Measurements from ENCODE around the gene POLR1G. TPM values are rescaled to one million over a fixed set of nuclear protein-coding genes. Genes with fewer than 3 reads are reported as not detected.
A peak's percentile ranks its signal among the peaks of the same experiment; 100 is the strongest.

Gene POLR1G
- total RNA-seq, 2 experiments from 2014 or later = 10.8 to 16.3 TPM

DNA sequence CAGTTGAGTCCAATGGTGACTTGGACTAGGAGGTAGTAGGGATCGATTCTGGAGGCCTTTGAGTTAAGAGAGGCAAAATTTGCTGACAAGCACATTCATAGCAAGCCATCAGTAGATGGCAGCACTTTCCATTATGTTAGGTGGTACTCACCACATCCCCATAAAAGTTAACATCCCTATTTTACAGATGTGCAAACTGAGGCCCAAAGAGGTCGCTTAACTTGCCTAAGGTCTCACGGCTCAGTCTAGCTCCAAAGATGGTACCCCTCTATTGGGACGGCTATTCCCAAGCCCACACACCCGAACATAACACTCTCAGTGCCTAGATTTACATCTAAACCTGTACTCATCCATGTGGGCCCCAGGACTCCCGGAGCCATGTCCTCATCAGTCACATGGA lies 39.9 kb downstream of the POLR1G start:
- H3K4me3 ChIP-seq (ENCODE audit: low read depth, low read length, poor library complexity, severe bottlenecking) = no peak overlapping the region
- no TSS peak for BruUV-seq (replicated peaks)
- peaks cover 49% of the 10 kb centered on the region for H3K4me1 ChIP-seq (ENCODE audit: insufficient read depth, low read length, poor library complexity, severe bottlenecking)
- TF ChIP-seq, protein P1, sequence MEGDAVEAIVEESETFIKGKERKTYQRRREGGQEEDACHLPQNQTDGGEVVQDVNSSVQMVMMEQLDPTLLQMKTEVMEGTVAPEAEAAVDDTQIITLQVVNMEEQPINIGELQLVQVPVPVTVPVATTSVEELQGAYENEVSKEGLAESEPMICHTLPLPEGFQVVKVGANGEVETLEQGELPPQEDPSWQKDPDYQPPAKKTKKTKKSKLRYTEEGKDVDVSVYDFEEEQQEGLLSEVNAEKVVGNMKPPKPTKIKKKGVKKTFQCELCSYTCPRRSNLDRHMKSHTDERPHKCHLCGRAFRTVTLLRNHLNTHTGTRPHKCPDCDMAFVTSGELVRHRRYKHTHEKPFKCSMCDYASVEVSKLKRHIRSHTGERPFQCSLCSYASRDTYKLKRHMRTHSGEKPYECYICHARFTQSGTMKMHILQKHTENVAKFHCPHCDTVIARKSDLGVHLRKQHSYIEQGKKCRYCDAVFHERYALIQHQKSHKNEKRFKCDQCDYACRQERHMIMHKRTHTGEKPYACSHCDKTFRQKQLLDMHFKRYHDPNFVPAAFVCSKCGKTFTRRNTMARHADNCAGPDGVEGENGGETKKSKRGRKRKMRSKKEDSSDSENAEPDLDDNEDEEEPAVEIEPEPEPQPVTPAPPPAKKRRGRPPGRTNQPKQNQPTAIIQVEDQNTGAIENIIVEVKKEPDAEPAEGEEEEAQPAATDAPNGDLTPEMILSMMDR (conservative IDR thresholded peaks at IDR 0.05; ENCODE audit: low read length) = peak; percentile 79
- no peak for TF ChIP-seq EZH2phosphoT487 (IDR thresholded peaks at IDR 0.05; ENCODE audit: borderline replicate concordance, low read depth, low read length)
- no peaks in the 10 kb centered on the region for H3K9me2 ChIP-seq (ENCODE audit: insufficient read depth, low read length)
- CTCF ChIA-PET (ENCODE audit: unreplicated experiment) = no interaction called here
- POLR2A ChIA-PET = no interaction called here
- no peak overlapping the region for H2AFZ ChIP-seq (ENCODE audit: low read length)
- no peaks in the 10 kb centered on the region for H4K20me1 ChIP-seq (ENCODE audit: insufficient read depth, low read length)
- no peaks in the 10 kb centered on the region for H3K9me3 ChIP-seq (ENCODE audit: low read length)
- peak; percentile 73 for DNase-seq (ENCODE audit: low spot score)
- H3K4me2 ChIP-seq (ENCODE audit: low read length) = no peak overlapping the region
- H3K36me3 ChIP-seq (ENCODE audit: insufficient read depth, low read length) = no peaks in the 10 kb centered on the region
- intact Hi-C loops (cut with micrococcal nuclease; ENCODE audit: unreplicated experiment) = loop anchor here (1.0 kb wide), 1 partner anchor 32 kb away; no protein-coding TSS in a partner anchor
- no peak overlapping the region for H3K27ac ChIP-seq (ENCODE audit: low read depth, low read length, poor library complexity, severe bottlenecking)
- H3K79me2 ChIP-seq (ENCODE audit: insufficient read depth, low read depth, low read length) = no peaks in the 10 kb centered on the region

DNA sequence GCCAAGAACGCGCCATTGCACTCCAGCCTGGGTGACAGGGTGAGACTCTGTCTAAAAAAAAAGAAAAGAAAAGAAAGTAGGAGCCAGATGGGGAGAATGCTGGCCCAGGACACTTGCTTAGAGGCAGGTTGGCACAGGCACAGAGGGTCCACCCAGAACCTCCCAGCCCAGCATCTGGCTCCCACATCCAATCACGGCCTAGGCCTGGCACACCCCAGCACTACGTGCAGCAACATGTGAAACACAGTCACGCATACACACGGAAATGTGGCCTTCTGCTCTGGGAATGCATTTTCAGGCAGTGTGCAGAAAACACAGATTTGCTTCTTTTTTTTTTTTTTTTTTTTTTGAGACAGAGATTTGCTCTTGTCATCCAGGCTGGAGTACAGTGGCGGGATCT lies 40.5 kb downstream of the POLR1G start:
- Histone ChIP-seq H3K4me3 (ENCODE audit: low read depth, low read length, poor library complexity, severe bottlenecking) (no peak overlapping the region), H3K9me3 (ENCODE audit: low read length) (no peaks in the 10 kb centered on the region), H4K20me1 (ENCODE audit: insufficient read depth, low read length) (no peaks in the 10 kb centered on the region), H3K4me2 (ENCODE audit: low read length) (no peak overlapping the region), H3K79me2 (ENCODE audit: insufficient read depth, low read depth, low read length) (no peaks in the 10 kb centered on the region), H2AFZ (ENCODE audit: low read length) (no peak overlapping the region), H3K9me2 (ENCODE audit: insufficient read depth, low read length) (no peaks in the 10 kb centered on the region), H3K36me3 (ENCODE audit: insufficient read depth, low read length) (no peaks in the 10 kb centered on the region), H3K4me1 (ENCODE audit: insufficient read depth, low read length, poor library complexity, severe bottlenecking) (peaks cover 56% of the 10 kb centered on the region), H3K27ac (ENCODE audit: low read depth, low read length, poor library complexity, severe bottlenecking) (no peak overlapping the region)
- TF ChIP-seq, protein P1 (conservative IDR thresholded peaks at IDR 0.05; ENCODE audit: low read length) = no peak
- no peak for TF ChIP-seq EZH2phosphoT487 (IDR thresholded peaks at IDR 0.05; ENCODE audit: borderline replicate concordance, low read depth, low read length)
- no peak for DNase-seq (ENCODE audit: low spot score)
- ChIA-PET CTCF (ENCODE audit: unreplicated experiment) (interaction anchor here (1.0 kb wide), 1 partner anchor 32 kb away, joined by 3 read pairs; no protein-coding TSS in a partner anchor), POLR2A (interaction anchor here (0.6 kb wide), 1 partner anchor 29 kb away, joined by 3 read pairs; no protein-coding TSS in a partner anchor)
- no TSS peak for BruUV-seq (replicated peaks)
- intact Hi-C loops (cut with micrococcal nuclease; ENCODE audit: unreplicated experiment) = loop anchor here (1.0 kb wide), 1 partner anchor 31 kb away; no protein-coding TSS in a partner anchor

DNA sequence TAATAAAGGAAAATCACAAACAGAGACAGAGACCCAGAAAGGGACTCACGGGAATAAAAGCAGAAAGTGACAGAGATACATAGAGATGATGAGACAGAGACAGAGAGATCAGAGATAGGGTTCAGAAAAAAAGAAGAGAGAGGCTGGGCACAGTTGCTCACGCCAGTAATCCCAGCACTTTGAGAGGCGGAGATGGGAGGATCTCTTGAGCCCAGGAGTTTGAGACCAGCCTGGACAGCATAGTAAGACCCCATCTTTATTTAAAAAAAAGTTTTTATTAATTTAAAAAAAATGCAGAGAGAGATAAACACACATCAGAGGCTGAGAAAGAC lies 41.9 kb downstream of the POLR1G start:
- H3K4me2 ChIP-seq (ENCODE audit: low read length) = no peak overlapping the region

More for the DNA sequence above, 41.9 kb downstream of the POLR1G start:
- no peaks in the 10 kb centered on the region for H3K36me3 ChIP-seq (ENCODE audit: insufficient read depth, low read length)
- DNase-seq (ENCODE audit: low spot score) = no peak
- no peaks in the 10 kb centered on the region for H3K9me2 ChIP-seq (ENCODE audit: insufficient read depth, low read length)
- BruUV-seq (replicated peaks) = no TSS peak
- no peak overlapping the region for H3K4me3 ChIP-seq (ENCODE audit: low read depth, low read length, poor library complexity, severe bottlenecking)
- no peak for TF ChIP-seq EZH2phosphoT487 (IDR thresholded peaks at IDR 0.05; ENCODE audit: borderline replicate concordance, low read depth, low read length)
- TF ChIP-seq, protein P1 (conservative IDR thresholded peaks at IDR 0.05; ENCODE audit: low read length) = no peak
- no peaks in the 10 kb centered on the region for H3K79me2 ChIP-seq (ENCODE audit: insufficient read depth, low read depth, low read length)
- H4K20me1 ChIP-seq (ENCODE audit: insufficient read depth, low read length) = no peaks in the 10 kb centered on the region
- H3K4me1 ChIP-seq (ENCODE audit: insufficient read depth, low read length, poor library complexity, severe bottlenecking) = peaks cover 58% of the 10 kb centered on the region
- no peaks in the 10 kb centered on the region for H3K9me3 ChIP-seq (ENCODE audit: low read length)
- H2AFZ ChIP-seq (ENCODE audit: low read length) = no peak overlapping the region
- ChIA-PET CTCF (ENCODE audit: unreplicated experiment) (no interaction called here), POLR2A (no interaction called here)
- no peak overlapping the region for H3K27ac ChIP-seq (ENCODE audit: low read depth, low read length, poor library complexity, severe bottlenecking)
- intact Hi-C loops (cut with micrococcal nuclease; ENCODE audit: unreplicated experiment) = no loop called here

Data from OCI-LY7 (cell line).